ENCODE results near the gene VDR.

GRCh38 chr12:47843226-47843980, 61.4 kb downstream of the VDR start:
- no peak for TF ChIP-seq TAF1 (IDR thresholded peaks at IDR 0.05; ENCODE audit: low read depth, low read length)
- TF ChIP-seq POLR2A (IDR thresholded peaks at IDR 0.05; ENCODE audit: low read depth, low read length): no peak
- TF ChIP-seq POLR2AphosphoS5 (IDR thresholded peaks at IDR 0.05; ENCODE audit: low read depth, low read length): no peak
- no peak for TF ChIP-seq SPI1 (IDR thresholded peaks at IDR 0.05; ENCODE audit: low read depth, low read length)
